ENCODE data around the gene SVBP.

- TF ChIP-seq CTCF (conservative IDR thresholded peaks at IDR 0.05; ENCODE audit: low read length) (no peak), EZH2phosphoT487 (IDR thresholded peaks at IDR 0.05; ENCODE audit: borderline replicate concordance, low read depth, low read length) (no peak)
Observed at GRCh38 chr1:42769811-42770210, 47.4 kb downstream of the SVBP start.
